WTC11 (cell line): Measurements from ENCODE around the gene GRAP2.

Experiments used
- CTCF ChIP-seq: fragments of 200-600 bp; IDR thresholded peaks from 2 replicates; pipeline ENCODE4 v1.8.0; 2022; ENCODE audit warnings: antibody characterized with exemption
- TF ChIP-seq, protein P1 (sequence below): sonication (generic); formaldehyde crosslinking; IDR thresholded peaks from 2 replicates; pipeline ENCODE4 v1.8.1; 2023; ENCODE audit warnings: mild to moderate bottlenecking, missing genetic modification reagents

DNA sequence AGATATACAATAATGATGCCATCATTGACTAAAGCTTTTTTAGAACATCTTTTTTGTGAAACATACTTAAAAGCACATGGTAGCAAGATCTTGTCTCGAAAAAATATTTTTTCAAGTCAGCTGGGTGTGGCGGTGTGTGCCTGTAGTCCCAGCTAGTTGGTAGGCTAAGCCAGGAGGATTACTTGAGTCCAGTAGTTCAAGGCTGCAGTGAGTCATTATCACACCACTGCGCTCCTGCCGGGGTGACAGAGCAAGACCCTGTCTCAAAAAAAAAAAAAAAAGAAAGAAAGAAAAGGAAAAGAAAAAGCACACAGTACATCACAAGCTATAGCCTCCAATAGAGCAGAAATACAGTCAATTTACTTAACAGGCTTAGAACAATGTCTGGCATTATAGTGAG, 44.3 kb upstream of the GRAP2 start:
- TF ChIP-seq CTCF = no peak
- TF ChIP-seq, protein P1, sequence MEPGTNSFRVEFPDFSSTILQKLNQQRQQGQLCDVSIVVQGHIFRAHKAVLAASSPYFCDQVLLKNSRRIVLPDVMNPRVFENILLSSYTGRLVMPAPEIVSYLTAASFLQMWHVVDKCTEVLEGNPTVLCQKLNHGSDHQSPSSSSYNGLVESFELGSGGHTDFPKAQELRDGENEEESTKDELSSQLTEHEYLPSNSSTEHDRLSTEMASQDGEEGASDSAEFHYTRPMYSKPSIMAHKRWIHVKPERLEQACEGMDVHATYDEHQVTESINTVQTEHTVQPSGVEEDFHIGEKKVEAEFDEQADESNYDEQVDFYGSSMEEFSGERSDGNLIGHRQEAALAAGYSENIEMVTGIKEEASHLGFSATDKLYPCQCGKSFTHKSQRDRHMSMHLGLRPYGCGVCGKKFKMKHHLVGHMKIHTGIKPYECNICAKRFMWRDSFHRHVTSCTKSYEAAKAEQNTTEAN (CRISPR knock-in tag) = no peak
